ENCODE results near the gene PLPPR2.

- TF ChIP-seq CTCF (conservative IDR thresholded peaks at IDR 0.05 in 1 of 2, IDR thresholded peaks at IDR 0.05 in 1 of 2; ENCODE audit: extremely low read depth in 1 of 2, insufficient read depth in 1 of 2, low read depth in 1 of 2, low read length in 2 of 2) (no peak), EZH2 (IDR thresholded peaks at IDR 0.05; ENCODE audit: borderline replicate concordance, low read length) (no peak)
Observed at GRCh38 chr19:11323601-11324078, 31.6 kb upstream of the PLPPR2 start.
